ENCODE data around the gene SPTLC1. TPM values are rescaled to one million over a fixed set of nuclear protein-coding genes. Genes with fewer than 3 reads are reported as not detected.
"Not testable (repeated sequence)": the region's sequence is repeated elsewhere in the genome, so short reads cannot be mapped to it uniquely, and the experiment has no call there.

SPTLC1 gene
- polyA plus RNA-seq, 1 donor = 104 TPM

- no peak for DNase-seq
These were observed 81.2 kb downstream of the SPTLC1 start for GRCh38 chr9:92033991-92034390.

GRCh38 chr9:92033307-92033706, 81.9 kb downstream of the SPTLC1 start:
- DNase-seq = no peak

- DNase-seq = no peak
These were observed 82.3 kb downstream of the SPTLC1 start for GRCh38 chr9:92032891-92033290.

- DNase-seq = no peak
These were observed 84.8 kb downstream of the SPTLC1 start for GRCh38 chr9:92030367-92030766.

GRCh38 chr9:92029553-92029952, 85.7 kb downstream of the SPTLC1 start:
- DNase-seq = no peak

- no peak for DNase-seq
These were observed 88.8 kb downstream of the SPTLC1 start for GRCh38 chr9:92026206-92027002.

- DNase-seq = not testable (repeated sequence)
These were observed 93.2 kb downstream of the SPTLC1 start for GRCh38 chr9:92021785-92022541.

- no peak for DNase-seq
These were observed 95.6 kb downstream of the SPTLC1 start for GRCh38 chr9:92019658-92020057.

GRCh38 chr9:92010705-92011536, 104.3 kb downstream of the SPTLC1 start:
- no peak for DNase-seq

GRCh38 chr9:92010253-92010652, 105.0 kb downstream of the SPTLC1 start:
- DNase-seq = not testable (repeated sequence)

- no peak for DNase-seq
These were observed 107.2 kb downstream of the SPTLC1 start for GRCh38 chr9:92008041-92008440.

- no peak for DNase-seq
These were observed 111.2 kb downstream of the SPTLC1 start for GRCh38 chr9:92004045-92004392.

GRCh38 chr9:92003308-92004044, 111.7 kb downstream of the SPTLC1 start:
- DNase-seq = no peak

- DNase-seq = not testable (repeated sequence)
These were observed 113.3 kb downstream of the SPTLC1 start for GRCh38 chr9:92001948-92002347.

- no peak for DNase-seq
These were observed 114.0 kb downstream of the SPTLC1 start for GRCh38 chr9:92001244-92001643.

GRCh38 chr9:91995000-91995655, 120.1 kb downstream of the SPTLC1 start:
- DNase-seq = no peak

GRCh38 chr9:91994422-91994821, 120.8 kb downstream of the SPTLC1 start:
- DNase-seq = no peak

GRCh38 chr9:91992461-91993041, 122.7 kb downstream of the SPTLC1 start:
- no peak for DNase-seq

- no peak for DNase-seq
These were observed 123.4 kb downstream of the SPTLC1 start for GRCh38 chr9:91991721-91992341.

- no peak for DNase-seq
These were observed 129.0 kb downstream of the SPTLC1 start for GRCh38 chr9:91986248-91986647.
